SU-DHL-6 (cell line): ENCODE data around the gene HMX1.

Experiments
- H2AFZ ChIP-seq: fragments of 200-600 bp; sonication (generic); 2 replicates; pipeline ENCODE4 v1.6.1; 2014; ENCODE audit warnings: low read depth, mild to moderate bottlenecking, moderate library complexity, mixed read lengths, antibody characterized with exemption, low read length; ENCODE audit not compliant: severe bottlenecking
- H3F3A ChIP-seq: fragments of 200-600 bp; shearing (Covaris generic); 2 replicates; pipeline ENCODE4 v1.6.0; 2016; ENCODE audit warnings: antibody characterized with exemption, mild to moderate bottlenecking; ENCODE audit not compliant: insufficient read depth
- H3K27ac ChIP-seq: fragments of 200-600 bp; sonication (generic); 2 replicates; pipeline ENCODE4 v1.5.1; 2016; ENCODE audit warnings: low read depth, mild to moderate bottlenecking, low read length, moderate library complexity, mixed read lengths
- H3K27me3 ChIP-seq: fragments of 200-600 bp; sonication (generic), shearing (Covaris generic); 2 replicates; pipeline ENCODE4 v1.6.0; 2014; ENCODE audit warnings: mild to moderate bottlenecking, low read length
- H3K36me3 ChIP-seq: fragments of 200-600 bp; sonication (generic); 2 replicates; pipeline ENCODE4 v1.6.1; 2014; ENCODE audit warnings: mild to moderate bottlenecking, low read length, mixed read lengths
- H3K4me2 ChIP-seq: fragments of 300-600, 200-600 bp; shearing (Covaris generic), sonication (generic); 2 replicates; pipeline ENCODE4 v1.6.0; 2014; ENCODE audit warnings: low read length, low read depth, mild to moderate bottlenecking; ENCODE audit not compliant: poor library complexity, severe bottlenecking
- H3K4me3 ChIP-seq: fragments of 200-600 bp; sonication (generic); 2 replicates; pipeline ENCODE4 v1.5.1; 2014; ENCODE audit warnings: antibody characterized with exemption, low read length, mild to moderate bottlenecking, mixed read lengths; ENCODE audit not compliant: insufficient read depth, poor library complexity, severe bottlenecking
- H3K79me2 ChIP-seq: fragments of 200-600 bp; sonication (generic); 2 replicates; pipeline ENCODE4 v1.6.1; 2014; ENCODE audit warnings: mild to moderate bottlenecking, low read length, moderate library complexity; ENCODE audit not compliant: insufficient read depth
- H3K9ac ChIP-seq: fragments of 200-600 bp; sonication (generic); 2 replicates; pipeline ENCODE4 v1.7.0; 2014; ENCODE audit warnings: mild to moderate bottlenecking, low read length
- H3K9me2 ChIP-seq: fragments of 200-600 bp; sonication (generic); replicated peaks from 2 replicates; pipeline ENCODE4 v1.6.1; 2014; ENCODE audit warnings: low read length; ENCODE audit not compliant: insufficient read depth
- H3K9me3 ChIP-seq: fragments of 200-600 bp; sonication (generic); 2 replicates; pipeline ENCODE4 v1.6.1; 2014; ENCODE audit warnings: low read length, mixed read lengths; ENCODE audit not compliant: insufficient read depth
- H4K20me1 ChIP-seq: fragments of 200-600 bp; sonication (generic); 2 replicates; pipeline ENCODE4 v1.6.1; 2014; ENCODE audit warnings: low read depth, mild to moderate bottlenecking, antibody characterized with exemption, low read length, moderate library complexity, mixed read lengths
- EZH2phosphoT487 ChIP-seq: fragments of 200-600 bp; sonication (generic), shearing (Covaris generic); conservative IDR thresholded peaks from 2 replicates; pipeline ENCODE4 v1.6.1; 2018; ENCODE audit warnings: mild to moderate bottlenecking, antibody characterized with exemption, low read length, moderate library complexity, mixed read lengths
- TF ChIP-seq, protein P1 (sequence below): fragments of 200-600 bp; sonication (generic); IDR thresholded peaks from one replicate; pipeline ENCODE4 v1.5.1; 2017; ENCODE audit warnings: antibody characterized with exemption, mild to moderate bottlenecking, low read length, moderate library complexity; ENCODE audit not compliant: insufficient read depth, poor library complexity, severe bottlenecking

The HMX1 gene

DNA sequence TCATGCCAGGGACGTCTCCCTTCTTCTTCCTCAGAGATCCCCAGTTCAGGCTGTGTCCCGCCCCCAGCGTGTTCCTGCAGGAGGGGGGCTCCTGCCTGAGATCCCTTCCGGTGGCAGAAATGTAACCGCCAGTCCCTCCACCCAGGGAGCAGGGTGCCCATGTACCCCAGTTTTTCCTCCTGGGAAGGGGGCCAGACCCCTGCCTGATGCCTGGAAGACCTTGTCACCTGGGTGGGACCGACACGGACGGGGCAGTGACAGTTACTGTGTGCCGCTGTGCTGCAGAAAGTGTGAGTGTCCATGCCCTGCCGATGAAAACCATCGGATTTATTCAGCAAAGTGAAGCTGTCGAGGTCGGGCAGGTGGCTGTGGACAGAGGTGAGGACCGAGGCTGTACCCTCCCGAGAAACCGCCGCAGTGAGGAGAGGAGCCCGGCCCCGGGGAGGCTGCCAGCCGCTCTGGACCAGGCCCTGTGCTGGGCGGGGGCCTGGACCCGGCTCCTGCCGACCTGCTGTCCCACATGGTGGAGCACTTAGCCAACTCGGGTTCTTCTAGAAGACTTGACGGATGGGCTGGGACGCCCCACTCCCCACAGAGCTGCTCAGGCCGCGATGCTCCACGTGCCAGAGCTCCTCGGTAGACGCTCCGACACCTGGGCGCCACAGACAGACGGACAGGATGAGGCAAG, 36.7 kb upstream of the HMX1 start:
- no peak overlapping the region for H3K4me3 ChIP-seq
- TF ChIP-seq, protein P1, sequence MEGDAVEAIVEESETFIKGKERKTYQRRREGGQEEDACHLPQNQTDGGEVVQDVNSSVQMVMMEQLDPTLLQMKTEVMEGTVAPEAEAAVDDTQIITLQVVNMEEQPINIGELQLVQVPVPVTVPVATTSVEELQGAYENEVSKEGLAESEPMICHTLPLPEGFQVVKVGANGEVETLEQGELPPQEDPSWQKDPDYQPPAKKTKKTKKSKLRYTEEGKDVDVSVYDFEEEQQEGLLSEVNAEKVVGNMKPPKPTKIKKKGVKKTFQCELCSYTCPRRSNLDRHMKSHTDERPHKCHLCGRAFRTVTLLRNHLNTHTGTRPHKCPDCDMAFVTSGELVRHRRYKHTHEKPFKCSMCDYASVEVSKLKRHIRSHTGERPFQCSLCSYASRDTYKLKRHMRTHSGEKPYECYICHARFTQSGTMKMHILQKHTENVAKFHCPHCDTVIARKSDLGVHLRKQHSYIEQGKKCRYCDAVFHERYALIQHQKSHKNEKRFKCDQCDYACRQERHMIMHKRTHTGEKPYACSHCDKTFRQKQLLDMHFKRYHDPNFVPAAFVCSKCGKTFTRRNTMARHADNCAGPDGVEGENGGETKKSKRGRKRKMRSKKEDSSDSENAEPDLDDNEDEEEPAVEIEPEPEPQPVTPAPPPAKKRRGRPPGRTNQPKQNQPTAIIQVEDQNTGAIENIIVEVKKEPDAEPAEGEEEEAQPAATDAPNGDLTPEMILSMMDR: no peak
- TF ChIP-seq EZH2phosphoT487: no peak
- no peak overlapping the region for H3K9ac ChIP-seq
- H3K9me2 ChIP-seq: no peaks in the 10 kb centered on the region
- no peaks in the 10 kb centered on the region for H3K36me3 ChIP-seq
- H3K27me3 ChIP-seq: no peaks in the 10 kb centered on the region
- H3K79me2 ChIP-seq: no peaks in the 10 kb centered on the region
- no peak overlapping the region for H2AFZ ChIP-seq
- H3K9me3 ChIP-seq: no peaks in the 10 kb centered on the region
- no peak overlapping the region for H3K4me2 ChIP-seq
- H3K27ac ChIP-seq: no peak overlapping the region
- no peaks in the 10 kb centered on the region for H3F3A ChIP-seq
- no peaks in the 10 kb centered on the region for H4K20me1 ChIP-seq

- TF ChIP-seq, protein P1: no peak
- TF ChIP-seq EZH2phosphoT487: no peak
- H3K9me3 ChIP-seq: no peaks in the 10 kb centered on the region
- H3K27ac ChIP-seq: no peak overlapping the region
- no peak overlapping the region for H2AFZ ChIP-seq
- no peaks in the 10 kb centered on the region for H3K27me3 ChIP-seq
- no peaks in the 10 kb centered on the region for H3K9me2 ChIP-seq
- no peaks in the 10 kb centered on the region for H3F3A ChIP-seq
- no peak overlapping the region for H3K9ac ChIP-seq
- no peaks in the 10 kb centered on the region for H4K20me1 ChIP-seq
- no peak overlapping the region for H3K4me2 ChIP-seq
- no peaks in the 10 kb centered on the region for H3K36me3 ChIP-seq
- no peaks in the 10 kb centered on the region for H3K79me2 ChIP-seq
- H3K4me3 ChIP-seq: no peak overlapping the region
These were observed 36.1 kb upstream of the HMX1 start for GRCh38 chr4:8907596-8908205.

- Histone ChIP-seq H3K36me3 (no peaks in the 10 kb centered on the region), H3K4me3 (no peak overlapping the region), H4K20me1 (no peaks in the 10 kb centered on the region), H3K4me2 (no peak overlapping the region), H3K79me2 (no peaks in the 10 kb centered on the region), H2AFZ (no peak overlapping the region), H3K9me3 (no peaks in the 10 kb centered on the region), H3F3A (no peaks in the 10 kb centered on the region), H3K9ac (no peak overlapping the region), H3K27ac (no peak overlapping the region), H3K27me3 (no peaks in the 10 kb centered on the region), H3K9me2 (no peaks in the 10 kb centered on the region)
- TF ChIP-seq EZH2phosphoT487: no peak
- TF ChIP-seq, protein P1: no peak
These were observed 35.5 kb upstream of the HMX1 start for GRCh38 chr4:8906991-8907595.
